BLaER1 (cell line): Measurements from ENCODE around the gene GALNT18.

Experiments
- H3K27ac ChIP-seq: shearing (Covaris generic); formaldehyde crosslinking; 2 replicates; pipeline ENCODE4 v1.8.1; 2022
- H3K27me3 ChIP-seq: shearing (Covaris generic); formaldehyde crosslinking; 2 replicates; pipeline ENCODE4 v1.8.1; 2022
- H3K36me3 ChIP-seq: shearing (Covaris generic); formaldehyde crosslinking; 2 replicates; pipeline ENCODE4 v1.8.1; 2022
- H3K4me1 ChIP-seq: shearing (Covaris generic); formaldehyde crosslinking; 2 replicates; pipeline ENCODE4 v1.8.1; 2022
- H3K4me2 ChIP-seq: shearing (Covaris generic); formaldehyde crosslinking; 2 replicates; pipeline ENCODE4 v1.8.1; 2022
- H3K4me3 ChIP-seq: shearing (Covaris generic); formaldehyde crosslinking; 2 replicates; pipeline ENCODE4 v1.8.1; 2022
- H3K9ac ChIP-seq: shearing (Covaris generic); formaldehyde crosslinking; 2 replicates; pipeline ENCODE4 v1.8.1; 2022
- H3K9me3 ChIP-seq: shearing (Covaris generic); formaldehyde crosslinking; 2 replicates; pipeline ENCODE4 v1.8.1; 2022
- H4K20me1 ChIP-seq: shearing (Covaris generic); formaldehyde crosslinking; 2 replicates; pipeline ENCODE4 v1.8.1; 2022
- Cebpa-rat ChIP-seq: shearing (Covaris generic); IDR thresholded peaks from 2 replicates; pipeline ENCODE4 v1.8.1; 2022

GALNT18 gene

GRCh38 chr11:11535611-11536010 is 86.2 kb downstream of the GALNT18 start:
- Histone ChIP-seq H3K4me2 (peak overlapping the region; percentile 82), H3K9ac (no peak overlapping the region), H3K27me3 (no peaks in the 10 kb centered on the region), H3K36me3 (no peaks in the 10 kb centered on the region), H3K27ac (peak overlapping the region; percentile 62), H3K4me3 (no peak overlapping the region), H3K9me3 (no peaks in the 10 kb centered on the region), H3K4me1 (peaks cover 32% of the 10 kb centered on the region), H4K20me1 (no peaks in the 10 kb centered on the region)
- no peak for TF ChIP-seq Cebpa-rat

GRCh38 chr11:11534981-11535380 is 86.8 kb downstream of the GALNT18 start:
- Histone ChIP-seq H3K27me3 (no peaks in the 10 kb centered on the region), H3K4me2 (peak overlapping the region; percentile 82), H3K9ac (no peak overlapping the region), H4K20me1 (no peaks in the 10 kb centered on the region), H3K27ac (0 out of 2 replicates have a peak overlapping the region, but pooled peaks have one; percentile 62), H3K4me1 (peaks cover 32% of the 10 kb centered on the region), H3K4me3 (no peak overlapping the region), H3K36me3 (no peaks in the 10 kb centered on the region), H3K9me3 (no peaks in the 10 kb centered on the region)
- no peak for TF ChIP-seq Cebpa-rat

- no peaks in the 10 kb centered on the region for H4K20me1 ChIP-seq
- no peak overlapping the region for H3K4me3 ChIP-seq
- peaks cover 25% of the 10 kb centered on the region for H3K4me1 ChIP-seq
- no peak overlapping the region for H3K27ac ChIP-seq
- no peak overlapping the region for H3K4me2 ChIP-seq
- H3K36me3 ChIP-seq: no peaks in the 10 kb centered on the region
- no peak for TF ChIP-seq Cebpa-rat
- H3K27me3 ChIP-seq: no peaks in the 10 kb centered on the region
- H3K9ac ChIP-seq: no peak overlapping the region
- no peaks in the 10 kb centered on the region for H3K9me3 ChIP-seq
These were observed 88.1 kb downstream of the GALNT18 start for GRCh38 chr11:11533751-11534150.

GRCh38 chr11:11533057-11533456 is 88.7 kb downstream of the GALNT18 start:
- H3K4me3 ChIP-seq: no peak overlapping the region
- H3K36me3 ChIP-seq: no peaks in the 10 kb centered on the region
- H3K27ac ChIP-seq: no peak overlapping the region
- no peaks in the 10 kb centered on the region for H3K9me3 ChIP-seq
- no peak overlapping the region for H3K4me2 ChIP-seq
- TF ChIP-seq Cebpa-rat: no peak
- H3K27me3 ChIP-seq: no peaks in the 10 kb centered on the region
- no peak overlapping the region for H3K9ac ChIP-seq
- H3K4me1 ChIP-seq: peaks cover 25% of the 10 kb centered on the region
- no peaks in the 10 kb centered on the region for H4K20me1 ChIP-seq

GRCh38 chr11:11532574-11532973 is 89.2 kb downstream of the GALNT18 start:
- H3K9me3 ChIP-seq: no peaks in the 10 kb centered on the region
- H3K4me2 ChIP-seq: no peak overlapping the region
- H3K9ac ChIP-seq: no peak overlapping the region
- H3K4me1 ChIP-seq: peaks cover 25% of the 10 kb centered on the region
- no peak overlapping the region for H3K27ac ChIP-seq
- H3K27me3 ChIP-seq: no peaks in the 10 kb centered on the region
- TF ChIP-seq Cebpa-rat: no peak
- H4K20me1 ChIP-seq: no peaks in the 10 kb centered on the region
- H3K4me3 ChIP-seq: no peak overlapping the region
- no peaks in the 10 kb centered on the region for H3K36me3 ChIP-seq

- Histone ChIP-seq H3K4me2 (no peak overlapping the region), H4K20me1 (no peaks in the 10 kb centered on the region), H3K36me3 (no peaks in the 10 kb centered on the region), H3K9ac (no peak overlapping the region), H3K4me3 (no peak overlapping the region), H3K9me3 (no peaks in the 10 kb centered on the region), H3K4me1 (peaks cover 20% of the 10 kb centered on the region), H3K27ac (no peak overlapping the region), H3K27me3 (no peaks in the 10 kb centered on the region)
- no peak for TF ChIP-seq Cebpa-rat
These were observed 90.5 kb downstream of the GALNT18 start for GRCh38 chr11:11531131-11531908.

GRCh38 chr11:11528986-11529385 is 92.8 kb downstream of the GALNT18 start:
- no peak overlapping the region for H3K4me3 ChIP-seq
- no peak overlapping the region for H3K27ac ChIP-seq
- H3K27me3 ChIP-seq: no peaks in the 10 kb centered on the region
- no peaks in the 10 kb centered on the region for H3K36me3 ChIP-seq
- no peak for TF ChIP-seq Cebpa-rat
- H3K4me2 ChIP-seq: no peak overlapping the region
- H4K20me1 ChIP-seq: no peaks in the 10 kb centered on the region
- H3K4me1 ChIP-seq: no peaks in the 10 kb centered on the region
- no peak overlapping the region for H3K9ac ChIP-seq
- H3K9me3 ChIP-seq: no peaks in the 10 kb centered on the region

GRCh38 chr11:11525283-11525682 is 96.5 kb downstream of the GALNT18 start:
- Histone ChIP-seq H3K36me3 (no peaks in the 10 kb centered on the region), H3K4me3 (no peak overlapping the region), H3K9ac (no peak overlapping the region), H3K27me3 (no peaks in the 10 kb centered on the region), H3K4me1 (peaks cover 4% of the 10 kb centered on the region; the same call in 1 of the 2 replicates), H3K9me3 (no peaks in the 10 kb centered on the region), H3K4me2 (no peak overlapping the region), H3K27ac (no peak overlapping the region), H4K20me1 (no peaks in the 10 kb centered on the region)
- no peak for TF ChIP-seq Cebpa-rat

- H3K36me3 ChIP-seq: no peaks in the 10 kb centered on the region
- no peaks in the 10 kb centered on the region for H3K27me3 ChIP-seq
- H4K20me1 ChIP-seq: no peaks in the 10 kb centered on the region
- no peak overlapping the region for H3K27ac ChIP-seq
- no peak overlapping the region for H3K4me3 ChIP-seq
- no peak overlapping the region for H3K4me2 ChIP-seq
- peaks cover 11% of the 10 kb centered on the region; the same call in 1 of the 2 replicates for H3K4me1 ChIP-seq
- TF ChIP-seq Cebpa-rat: no peak
- H3K9ac ChIP-seq: no peak overlapping the region
- no peaks in the 10 kb centered on the region for H3K9me3 ChIP-seq
These were observed 97.3 kb downstream of the GALNT18 start for GRCh38 chr11:11524436-11525061.

- Histone ChIP-seq H3K9me3 (no peaks in the 10 kb centered on the region), H3K36me3 (no peaks in the 10 kb centered on the region), H4K20me1 (no peaks in the 10 kb centered on the region), H3K9ac (no peak overlapping the region), H3K4me1 (peaks cover 11% of the 10 kb centered on the region; the same call in 1 of the 2 replicates), H3K27me3 (no peaks in the 10 kb centered on the region), H3K27ac (no peak overlapping the region), H3K4me2 (no peak overlapping the region), H3K4me3 (no peak overlapping the region)
- no peak for TF ChIP-seq Cebpa-rat
These were observed 99.2 kb downstream of the GALNT18 start for GRCh38 chr11:11522591-11522990.
